ENCODE results near the gene RYR1.
A peak's percentile ranks its signal among the peaks of the same experiment; 100 is the strongest.
"Not testable (repeated sequence)": the region's sequence is repeated elsewhere in the genome, so short reads cannot be mapped to it uniquely, and the experiment has no call there.

The RYR1 gene

DNA sequence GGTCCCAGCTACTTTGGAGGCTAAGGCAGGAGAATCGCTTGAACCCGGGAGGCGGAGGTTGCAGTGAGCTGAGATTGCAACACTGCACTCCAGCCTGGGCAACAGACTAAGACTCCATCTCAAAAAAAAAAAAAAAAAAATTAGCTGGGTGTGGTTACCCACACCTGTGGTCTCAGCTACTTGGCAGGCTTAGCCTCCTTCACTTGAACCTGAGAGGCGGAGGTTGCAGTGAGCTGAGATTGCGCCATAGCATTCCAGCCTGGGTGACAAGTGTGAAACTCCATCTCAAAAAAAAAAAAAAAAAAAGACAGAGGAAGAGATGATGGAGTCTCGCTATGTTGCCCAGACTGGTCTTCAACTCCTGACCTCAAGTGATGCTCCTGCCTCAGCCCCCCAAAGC, 145.8 kb downstream of the RYR1 start:
- H3K4me3 ChIP-seq (ENCODE audit: low read depth, low read length); DNase-seq (ENCODE audit: low read depth): not testable (repeated sequence)

DNA sequence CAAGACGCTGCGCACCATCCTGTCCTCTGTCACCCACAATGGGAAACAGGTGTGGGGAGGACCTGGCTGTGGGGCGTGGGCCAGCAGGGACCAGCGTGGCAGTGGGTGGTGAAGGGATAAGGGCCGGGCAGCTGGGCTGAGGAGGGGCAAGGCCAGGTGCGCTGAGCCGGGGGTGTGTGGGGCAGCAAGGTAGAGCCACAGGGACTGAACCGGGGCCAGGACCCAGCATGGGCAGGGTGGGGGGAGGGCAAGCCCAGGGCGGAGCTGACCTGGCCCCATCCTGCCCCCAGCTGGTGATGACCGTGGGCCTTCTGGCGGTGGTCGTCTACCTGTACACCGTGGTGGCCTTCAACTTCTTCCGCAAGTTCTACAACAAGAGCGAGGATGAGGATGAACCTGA, 146.6 kb downstream of the RYR1 start:
- DNase-seq (ENCODE audit: low read depth), result no peak
- no peak overlapping the region for H3K4me3 ChIP-seq (ENCODE audit: low read depth, low read length)

- H3K4me3 ChIP-seq (ENCODE audit: low read depth, low read length), result no peak overlapping the region
- DNase-seq (ENCODE audit: low read depth), result no peak
Measured at GRCh38 chr19:38583219-38583984, 149.9 kb downstream of the RYR1 start.

DNA sequence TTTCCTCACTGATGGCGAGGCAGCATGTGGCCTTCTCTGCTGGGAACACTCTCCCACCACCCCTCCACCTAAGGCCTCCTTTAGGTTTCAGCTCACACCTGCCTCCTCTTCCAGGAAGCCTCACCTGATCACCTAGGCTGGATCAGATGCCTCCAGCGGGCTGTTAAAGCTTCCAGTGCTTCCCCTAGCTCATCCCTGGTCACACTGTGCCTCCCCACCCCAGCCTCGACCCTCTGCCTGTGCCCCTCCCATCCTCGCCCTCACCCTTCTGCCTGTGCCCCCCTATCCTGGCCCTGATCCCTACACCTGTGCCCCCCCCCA, 150.5 kb downstream of the RYR1 start:
- H3K4me3 ChIP-seq (ENCODE audit: low read depth, low read length), result no peak overlapping the region
- DNase-seq (ENCODE audit: low read depth), result no peak

DNA sequence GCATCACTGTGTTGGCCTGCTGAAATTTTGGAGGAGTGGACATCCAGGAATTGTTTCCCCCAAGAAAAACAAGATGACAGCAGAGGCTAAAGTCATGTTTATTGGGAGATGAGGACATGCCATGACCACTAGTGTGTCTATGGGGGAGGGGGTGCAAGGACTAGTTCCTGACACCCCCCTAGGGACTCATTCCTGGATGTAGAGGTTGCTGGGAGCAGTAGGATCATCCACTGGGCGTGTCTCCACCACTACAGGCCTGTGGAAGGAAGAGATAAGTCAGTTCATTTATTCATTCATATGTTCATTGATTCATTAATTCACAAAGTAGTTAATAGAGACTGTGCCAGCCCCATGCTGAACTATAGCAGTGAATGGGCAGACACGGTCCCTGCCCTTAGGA, 154.1 kb downstream of the RYR1 start:
- no peak for DNase-seq (ENCODE audit: low read depth)
- no peak overlapping the region for H3K4me3 ChIP-seq (ENCODE audit: low read depth, low read length)

DNA sequence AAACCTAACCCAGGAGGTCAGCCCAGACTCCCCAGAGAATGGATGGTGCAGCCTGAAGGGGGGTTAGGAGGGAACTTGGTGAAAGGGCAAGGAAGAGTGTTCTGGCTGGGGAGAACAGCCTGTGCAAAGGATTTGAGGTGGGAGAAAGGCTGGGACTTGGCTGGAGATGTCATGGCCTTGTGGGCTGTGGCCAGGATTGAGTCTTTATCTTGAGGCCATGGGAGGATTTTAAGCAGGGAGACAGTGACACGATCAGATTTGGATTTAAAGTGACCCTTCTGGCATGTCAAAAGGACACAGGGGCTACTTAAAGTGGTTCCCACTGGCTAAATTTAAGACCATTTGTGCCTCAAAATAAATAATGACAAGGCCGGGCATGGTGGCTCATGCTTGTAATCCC, 154.6 kb downstream of the RYR1 start:
- H3K4me3 ChIP-seq (ENCODE audit: low read depth, low read length), result no peak overlapping the region
- no peak for DNase-seq (ENCODE audit: low read depth)

GRCh38 chr19:38592940-38593339, 159.4 kb downstream of the RYR1 start:
- no peak for DNase-seq (ENCODE audit: low read depth)
- H3K4me3 ChIP-seq (ENCODE audit: low read depth, low read length), result no peak overlapping the region

DNA sequence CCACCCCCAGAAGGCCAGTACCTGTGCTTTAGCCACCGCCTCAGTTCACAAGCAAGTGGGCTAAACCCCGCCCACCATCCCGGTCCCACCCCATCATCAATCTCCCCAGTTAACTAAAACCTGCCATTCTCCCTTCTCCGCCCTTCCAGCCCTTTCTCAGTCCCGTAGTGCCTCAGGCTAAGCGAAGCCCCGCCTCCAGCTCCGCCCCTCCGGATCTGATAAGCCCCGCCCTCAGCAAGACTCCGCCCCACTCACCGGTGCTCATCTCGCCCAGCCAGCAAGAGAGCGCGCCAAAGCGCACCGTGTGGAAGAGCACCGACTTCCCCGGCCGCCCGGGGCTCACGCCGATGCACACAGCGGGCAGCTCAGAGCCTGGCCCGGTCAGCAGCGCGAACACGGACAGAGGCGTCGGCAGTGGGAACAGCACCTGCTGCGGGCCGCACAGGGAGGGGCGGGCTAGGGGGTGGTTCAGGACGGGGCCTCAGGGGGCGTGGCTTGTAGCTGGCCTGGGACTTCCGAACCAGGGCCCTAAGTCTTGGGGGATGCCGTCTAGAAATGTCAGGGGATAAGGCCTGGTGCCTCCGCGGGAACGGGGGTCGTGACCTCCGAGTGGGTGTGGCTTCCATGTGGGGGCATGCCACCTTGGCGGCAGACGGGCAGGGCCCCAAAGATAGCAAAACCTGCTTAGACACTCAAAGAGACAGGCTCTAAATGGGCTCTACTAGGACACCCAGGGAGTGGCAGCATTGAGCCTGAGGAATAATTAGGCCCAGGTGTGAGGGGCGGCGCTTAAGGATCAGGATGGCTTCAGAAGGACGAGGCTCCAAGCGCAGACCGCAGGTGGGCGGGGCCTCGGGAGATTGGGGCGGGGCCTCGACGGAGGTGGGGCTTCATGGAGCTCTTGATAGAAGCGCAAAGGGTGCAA, 162.8 kb downstream of the RYR1 start:
- no peak overlapping the region for H3K4me3 ChIP-seq (ENCODE audit: low read depth, low read length)
- DNase-seq (ENCODE audit: low read depth), result no peak

- H3K4me3 ChIP-seq (ENCODE audit: low read depth, low read length), result no peak overlapping the region
- no peak for DNase-seq (ENCODE audit: low read depth)
Measured at GRCh38 chr19:38597075-38597474, 163.6 kb downstream of the RYR1 start.

DNA sequence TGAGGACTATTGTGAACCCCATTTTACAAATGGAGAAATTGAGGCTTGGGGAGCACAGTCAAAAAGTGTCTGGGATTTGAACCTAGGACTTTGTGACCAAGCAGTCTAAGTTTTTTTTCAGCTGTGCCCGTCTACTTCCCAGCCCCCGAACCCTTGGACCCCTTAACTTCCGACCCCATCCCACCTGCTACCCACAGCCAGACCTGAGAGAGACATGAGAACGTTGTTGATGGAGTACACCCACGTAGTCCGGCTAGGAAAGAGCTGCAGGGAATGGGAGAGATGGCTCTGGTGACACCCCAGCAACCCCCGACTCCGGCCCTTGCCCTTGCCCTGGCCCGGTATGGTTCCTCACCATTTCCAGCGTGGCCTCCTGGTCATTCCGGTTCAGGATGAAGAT, 166.2 kb downstream of the RYR1 start:
- no peak overlapping the region for H3K4me3 ChIP-seq (ENCODE audit: low read depth, low read length)

DNA sequence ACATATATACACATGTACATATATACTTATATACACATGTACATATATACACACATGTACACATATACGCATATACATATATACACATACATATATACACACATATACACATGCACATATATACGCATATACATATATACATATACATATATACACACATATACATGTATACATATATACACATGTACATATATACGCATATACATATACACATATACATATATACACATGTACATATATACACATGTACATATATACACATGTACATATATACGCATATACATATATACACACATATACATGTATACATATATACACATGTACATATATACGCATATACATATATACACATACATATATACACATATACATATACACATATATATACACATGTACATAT, 169.4 kb downstream of the RYR1 start:
- not testable (repeated sequence) for DNase-seq (ENCODE audit: low read depth); H3K4me3 ChIP-seq (ENCODE audit: low read depth, low read length)

More for the DNA sequence above, 166.2 kb downstream of the RYR1 start:
- no peak for DNase-seq (ENCODE audit: low read depth)

- DNase-seq (ENCODE audit: low read depth), result no peak
- H3K4me3 ChIP-seq (ENCODE audit: low read depth, low read length), result no peak overlapping the region
Measured at GRCh38 chr19:38606131-38606530, 172.6 kb downstream of the RYR1 start.

DNA sequence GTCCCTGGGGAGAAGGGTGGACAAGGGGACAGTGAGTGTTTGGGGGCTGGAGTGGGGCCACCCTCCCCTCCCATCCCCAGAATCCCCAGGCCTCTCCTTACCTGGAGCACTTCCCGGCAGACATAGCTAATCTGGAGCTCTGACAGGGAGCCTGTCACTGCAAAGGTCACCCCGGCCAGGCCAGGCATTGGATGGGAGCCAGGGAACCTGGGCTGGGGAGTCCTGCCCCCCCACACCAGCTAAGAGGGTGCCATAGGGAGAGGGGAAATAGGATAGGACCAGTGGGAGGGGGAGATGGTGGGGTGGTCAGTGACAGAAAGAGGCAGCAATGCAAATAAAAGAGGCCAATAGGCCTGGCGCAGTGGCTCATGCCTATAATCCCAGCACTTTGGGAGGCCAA, 180.8 kb downstream of the RYR1 start:
- no peak overlapping the region for H3K4me3 ChIP-seq (ENCODE audit: low read depth, low read length)
- no peak for DNase-seq (ENCODE audit: low read depth)

DNA sequence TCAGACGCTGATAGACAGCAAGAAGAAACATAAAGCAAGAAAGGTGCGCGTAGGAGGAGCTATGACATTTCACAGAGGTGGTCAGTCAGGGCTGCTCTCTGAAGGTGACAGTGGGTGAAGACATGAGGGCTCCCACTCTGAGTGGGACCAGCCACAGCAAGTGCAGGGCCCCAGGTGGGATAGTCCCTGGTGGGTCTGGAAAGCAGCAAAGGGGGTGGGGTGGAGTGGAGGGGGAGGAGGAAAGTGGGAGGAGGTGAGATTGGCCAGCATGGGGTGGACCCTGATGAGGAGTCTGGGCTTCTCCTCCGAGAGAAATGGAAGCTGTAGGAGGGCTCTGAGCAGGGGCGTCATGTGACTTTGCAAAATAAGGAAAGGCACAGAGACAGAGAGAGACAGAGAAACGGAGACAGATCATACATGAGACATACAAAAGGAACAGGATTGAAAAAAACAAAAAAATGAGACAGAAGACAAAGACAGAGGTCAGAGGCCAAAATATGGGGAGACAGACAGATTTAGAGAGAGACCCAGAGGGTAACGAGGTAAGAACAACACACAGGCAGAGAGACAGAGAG, 181.6 kb downstream of the RYR1 start:
- DNase-seq (ENCODE audit: low read depth), result no peak
- H3K4me3 ChIP-seq (ENCODE audit: low read depth, low read length), result no peak overlapping the region

GRCh38 chr19:38616265-38616664, 182.8 kb downstream of the RYR1 start:
- no peak for DNase-seq (ENCODE audit: low read depth)
- H3K4me3 ChIP-seq (ENCODE audit: low read depth, low read length), result no peak overlapping the region

DNA sequence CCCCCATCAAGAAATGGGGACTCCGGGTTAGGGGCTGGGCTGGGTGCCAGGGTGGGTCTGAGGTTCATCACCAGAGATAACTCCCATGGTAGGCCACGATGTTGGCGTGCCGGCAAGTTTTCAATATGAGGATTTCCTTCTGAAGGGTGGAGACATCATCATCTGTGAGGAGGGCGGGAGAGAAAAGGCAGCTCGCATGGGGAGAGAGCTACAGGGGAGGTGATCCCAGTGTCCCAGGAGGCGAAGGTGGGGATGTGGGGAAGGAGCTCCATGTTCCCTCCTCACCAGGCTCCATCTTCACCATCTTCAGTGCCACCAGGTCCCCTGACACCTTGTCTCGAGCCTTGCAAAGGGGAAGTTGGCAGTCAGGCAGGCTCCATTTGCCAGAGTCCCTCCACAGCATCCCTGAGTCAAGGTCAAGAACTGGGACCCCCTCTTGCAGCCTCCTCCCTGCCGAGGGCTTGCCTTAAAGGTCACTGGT, 183.8 kb downstream of the RYR1 start:
- no peak for DNase-seq (ENCODE audit: low read depth)
- H3K4me3 ChIP-seq (ENCODE audit: low read depth, low read length), result no peak overlapping the region

GRCh38 chr19:38617764-38618589, 184.5 kb downstream of the RYR1 start, which contains the start of gene MAP4K1:
Gene MAP4K1, minus strand, starts transcription at chr19:38617953. Its CDS starts 58 bp downstream, at chr19:38617895.
- DNase-seq (ENCODE audit: low read depth), result no peak
- peak within 1 kb of the TSS; percentile 88 for H3K4me3 ChIP-seq (ENCODE audit: low read depth, low read length)

DNA sequence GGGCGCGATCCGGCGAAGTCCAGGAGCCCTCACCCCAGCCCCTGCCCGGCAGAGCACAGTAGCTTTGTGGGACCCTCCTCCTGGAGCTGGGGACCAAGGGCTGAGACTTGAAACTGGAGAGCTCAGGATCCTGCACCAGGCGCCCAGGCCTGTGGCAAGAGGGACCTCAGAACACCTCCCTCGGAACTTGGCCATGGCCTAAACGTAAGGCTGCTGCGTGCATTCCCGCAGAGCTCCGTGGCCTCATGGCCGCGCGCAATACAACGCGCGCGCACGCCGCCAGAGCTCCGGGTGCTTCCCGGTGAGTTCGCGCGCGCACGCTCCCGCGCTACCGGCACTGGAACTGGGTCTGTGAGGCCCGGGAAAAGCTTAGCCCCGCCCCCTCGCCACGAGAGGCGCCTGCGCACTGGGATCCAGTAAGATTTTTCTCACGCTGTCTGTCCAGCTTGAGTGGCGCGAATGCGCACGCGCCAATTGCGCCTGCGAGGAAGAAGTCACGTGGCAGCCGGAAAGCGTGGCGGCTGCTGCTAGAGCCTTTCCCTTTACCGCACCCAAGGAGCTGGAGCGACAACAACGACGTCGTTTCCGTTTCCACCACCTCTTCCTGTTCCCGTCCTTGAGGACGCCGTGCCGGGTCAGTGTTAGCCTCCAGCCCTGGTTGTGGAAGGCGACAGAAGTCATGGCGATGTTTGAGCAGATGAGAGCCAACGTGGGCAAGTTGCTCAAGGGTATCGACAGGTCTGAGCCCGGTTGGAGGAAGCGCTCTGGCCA, 185.3 kb downstream of the RYR1 start, which contains the start of gene EIF3K:
TSS of gene EIF3K (plus strand) at position 599 of the 771 bp plus-strand sequence. CDS start at position 680, 81 bp downstream.
- peak; percentile 95 for DNase-seq (ENCODE audit: low read depth)
- peak within 1 kb of the TSS; percentile 88 for H3K4me3 ChIP-seq (ENCODE audit: low read depth, low read length)

Measured in skeletal muscle cell (primary cell).